Thoracic aorta (tissue), 2 donors: ENCODE data around the gene DIS3L2. TPM values are rescaled to one million over a fixed set of nuclear protein-coding genes. Genes with fewer than 3 reads are reported as not detected.
"Not testable (repeated sequence)": the region's sequence is repeated elsewhere in the genome, so short reads cannot be mapped to it uniquely, and the experiment has no call there.

Experiments
- ATAC-seq: fragments of 150-250 bp; one replicate; pipeline ENCODE4 v1.8.0; 2017; ENCODE audit warnings: low read depth; ENCODE audit not compliant: insufficient number of reproducible peaks, low FRiP score
- DNase-seq: peaks from one replicate; pipeline ENCODE4 v3.0.0-alpha.2; 2020; ENCODE audit warnings: low spot score
- H3K27ac ChIP-seq, 2 donors: fragments of 200-600 bp; sonication (generic); 1 replicate in 1 of 2; 2 replicates in 1 of 2; pipeline ENCODE4 v1.5.1; 2016; ENCODE audit warnings: mild to moderate bottlenecking in 2 of 2, moderate library complexity in 2 of 2
- H3K27me3 ChIP-seq: fragments of 200-600 bp; sonication (generic); replicated peaks from 2 replicates; pipeline ENCODE4 v1.6.0; 2016; ENCODE audit warnings: mild to moderate bottlenecking; ENCODE audit not compliant: insufficient read depth
- H3K36me3 ChIP-seq: fragments of 200-600 bp; sonication (generic); one replicate; pipeline ENCODE4 v1.5.1; 2016
- H3K4me1 ChIP-seq, 2 donors: fragments of 200-600 bp; sonication (generic); 1 replicate in 1 of 2; 2 replicates in 1 of 2; pipeline versions ENCODE4 v1.5.1 to v1.6.0; 2016; ENCODE audit warnings: low read depth in 2 of 2, mild to moderate bottlenecking in 1 of 2; ENCODE audit not compliant: control insufficient read depth in 1 of 2
- H3K4me3 ChIP-seq: fragments of 200-600 bp; sonication (generic); 2 replicates; pipeline ENCODE4 v1.5.1; 2016; ENCODE audit warnings: mild to moderate bottlenecking
- H3K9me3 ChIP-seq: fragments of 200-600 bp; sonication (generic); 2 replicates; pipeline ENCODE4 v1.5.1; 2016
- CTCF ChIP-seq: fragments of 200-600 bp; sonication (generic); IDR thresholded peaks from one replicate; pipeline ENCODE4 v1.5.1; 2019; ENCODE audit warnings: antibody characterized with exemption
- total RNA-seq, 2 donors: library from RNA; depleted of rRNA; stranded (reverse); fragments of >200 nt; gene quantifications; one replicate each; pipeline versions ENCODE4 v1.1.0 to v1.2.3, GENCODE V29; 2016

DIS3L2 gene
- total RNA-seq, 2 donors from 2014 or later = 26.4 to 32.5 TPM

DNA sequence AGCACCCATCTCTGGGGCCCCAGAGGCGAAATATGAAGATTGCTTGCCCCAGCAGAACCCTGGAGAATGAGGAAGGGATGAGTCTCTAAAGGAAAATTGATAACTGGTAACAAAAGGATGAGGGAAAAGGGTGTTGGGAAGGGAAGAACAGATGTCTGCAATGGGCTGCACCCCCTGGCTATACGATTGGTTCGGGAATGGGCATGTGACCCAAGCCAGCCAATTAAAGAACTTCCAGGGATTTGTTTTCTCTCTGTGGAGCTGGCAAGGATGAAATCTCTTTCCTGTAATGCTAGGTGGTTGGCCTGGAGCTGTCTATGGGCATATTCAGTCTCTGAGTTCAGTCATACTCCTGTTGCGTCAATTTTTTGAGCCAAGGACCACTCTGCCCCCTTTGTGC is 22.5 kb upstream of the DIS3L2 start:
- Histone ChIP-seq H3K27ac (no peak overlapping the region), H3K9me3 (no peaks in the 10 kb centered on the region), H3K36me3 (no peaks in the 10 kb centered on the region), H3K4me3 (no peak overlapping the region), H3K4me1 (no peaks in the 10 kb centered on the region), H3K27me3 (no peaks in the 10 kb centered on the region)
- TF ChIP-seq CTCF = no peak
- DNase-seq (no peak), ATAC-seq (no peak)

GRCh38 chr2:231940795-231941194 is 20.7 kb upstream of the DIS3L2 start:
- ATAC-seq = no peak
- Histone ChIP-seq H3K9me3 (no peaks in the 10 kb centered on the region), H3K4me3 (no peak overlapping the region), H3K27me3 (no peaks in the 10 kb centered on the region), H3K36me3 (no peaks in the 10 kb centered on the region), H3K27ac (no peak overlapping the region), H3K4me1 (no peaks in the 10 kb centered on the region)
- no peak for DNase-seq
- no peak for TF ChIP-seq CTCF

- Histone ChIP-seq H3K27ac (no peak overlapping the region), H3K4me3 (no peak overlapping the region), H3K9me3 (no peaks in the 10 kb centered on the region), H3K4me1 (no peaks in the 10 kb centered on the region), H3K36me3 (no peaks in the 10 kb centered on the region), H3K27me3 (no peaks in the 10 kb centered on the region)
- ATAC-seq (no peak), DNase-seq (no peak)
- no peak for TF ChIP-seq CTCF
Measured at GRCh38 chr2:231941673-231942072, 19.8 kb upstream of the DIS3L2 start.

GRCh38 chr2:231942180-231942579 is 19.3 kb upstream of the DIS3L2 start:
- TF ChIP-seq CTCF = no peak
- Histone ChIP-seq H3K9me3 (no peaks in the 10 kb centered on the region), H3K4me1 (no peaks in the 10 kb centered on the region), H3K27me3 (no peaks in the 10 kb centered on the region), H3K27ac (no peak overlapping the region), H3K4me3 (no peak overlapping the region), H3K36me3 (no peaks in the 10 kb centered on the region)
- no peak for ATAC-seq
- no peak for DNase-seq

DNA sequence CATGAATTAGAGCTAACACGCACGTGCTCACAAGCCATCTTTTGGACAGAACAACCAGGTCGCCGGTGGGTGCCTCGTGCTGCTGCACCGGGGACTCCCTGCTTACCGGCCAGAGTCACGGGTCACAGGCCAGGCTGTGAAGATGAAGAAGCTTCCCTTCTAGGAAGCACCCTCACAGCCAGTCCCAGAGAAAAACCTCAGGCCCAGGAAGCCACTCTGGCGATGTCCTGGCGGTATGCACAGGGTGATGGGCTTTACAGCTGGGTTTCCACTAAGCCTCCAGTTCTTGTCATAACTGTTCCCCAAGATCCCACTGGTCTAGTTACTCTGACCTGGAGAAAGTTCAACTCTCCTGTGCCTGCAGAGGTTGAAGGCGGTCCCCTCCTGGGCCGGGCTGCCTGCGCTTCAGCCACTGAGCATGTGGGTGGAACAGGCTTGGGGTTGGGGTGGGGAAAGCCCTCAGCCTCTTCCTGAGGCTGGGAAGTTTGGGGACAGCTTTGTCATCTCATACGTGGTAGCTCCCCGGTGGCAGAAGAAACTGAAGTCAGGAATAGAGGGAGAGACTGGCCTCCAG is 15.2 kb upstream of the DIS3L2 start:
- H3K4me1 ChIP-seq = no peaks in the 10 kb centered on the region
- H3K36me3 ChIP-seq = no peaks in the 10 kb centered on the region
- ATAC-seq (no peak), DNase-seq (no peak)
- no peak overlapping the region for H3K4me3 ChIP-seq
- no peaks in the 10 kb centered on the region for H3K27me3 ChIP-seq
- no peak overlapping the region for H3K27ac ChIP-seq
- TF ChIP-seq CTCF = no peak
- no peaks in the 10 kb centered on the region for H3K9me3 ChIP-seq

DNA sequence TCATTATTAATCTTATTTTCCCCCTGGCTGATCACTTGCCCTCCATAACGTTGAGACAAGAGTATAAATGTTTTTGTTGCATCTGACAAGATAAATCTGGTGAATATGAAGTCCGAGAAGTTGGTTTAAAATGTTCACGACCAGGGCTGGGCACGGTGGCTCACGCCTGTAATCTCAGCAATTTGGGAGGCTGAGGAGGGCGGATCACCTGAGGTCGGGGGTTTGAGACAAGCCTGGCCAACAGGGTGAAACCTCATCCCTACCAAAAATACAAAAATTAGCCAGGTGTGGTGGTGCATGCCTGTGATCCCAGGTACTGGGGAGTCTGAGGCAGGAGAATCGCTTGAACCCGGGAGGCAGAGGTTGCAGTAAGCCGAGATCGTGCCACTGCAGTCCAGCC is 14.4 kb upstream of the DIS3L2 start:
- DNase-seq, H3K4me1 ChIP-seq, H3K36me3 ChIP-seq, H3K27ac ChIP-seq, H3K27me3 ChIP-seq, H3K9me3 ChIP-seq, ATAC-seq, H3K4me3 ChIP-seq: not testable (repeated sequence)
